ENCODE data around the gene ITGA1.

- TF ChIP-seq CTCF (IDR thresholded peaks at IDR 0.05) (no peak), EZH2 (IDR thresholded peaks at IDR 0.05; ENCODE audit: borderline replicate concordance, insufficient read depth, low read depth, low read length, poor library complexity, severe bottlenecking) (no peak)
These were observed 88.1 kb downstream of the ITGA1 start for GRCh38 chr5:52875827-52876226.

Measured in B cell (primary cell).